Thyroid gland (tissue), 4 donors: ENCODE measurements around the gene SPOCK1.

Experiments
- POLR2A ChIP-seq, 2 donors: fragments of 450-650 bp; IDR thresholded peaks; one replicate each; pipeline ENCODE4 v1.6.1; 2017; ENCODE audit warnings: antibody characterized with exemption in 2 of 2, mild to moderate bottlenecking in 2 of 2, moderate library complexity in 1 of 2
- TF ChIP-seq, protein P1 (sequence below), 6 experiments: fragments of 200-600 bp in 3 of 6; fragments of 450-650 bp in 3 of 6; sonication (generic) in 3 of 6; IDR thresholded peaks; one replicate each; pipeline ENCODE4 v1.5.1; 2016 to 2019; ENCODE audit warnings: antibody characterized with exemption in 6 of 6, mild to moderate bottlenecking in 2 of 6, inconsistent platforms in 1 of 6, moderate library complexity in 1 of 6

DNA sequence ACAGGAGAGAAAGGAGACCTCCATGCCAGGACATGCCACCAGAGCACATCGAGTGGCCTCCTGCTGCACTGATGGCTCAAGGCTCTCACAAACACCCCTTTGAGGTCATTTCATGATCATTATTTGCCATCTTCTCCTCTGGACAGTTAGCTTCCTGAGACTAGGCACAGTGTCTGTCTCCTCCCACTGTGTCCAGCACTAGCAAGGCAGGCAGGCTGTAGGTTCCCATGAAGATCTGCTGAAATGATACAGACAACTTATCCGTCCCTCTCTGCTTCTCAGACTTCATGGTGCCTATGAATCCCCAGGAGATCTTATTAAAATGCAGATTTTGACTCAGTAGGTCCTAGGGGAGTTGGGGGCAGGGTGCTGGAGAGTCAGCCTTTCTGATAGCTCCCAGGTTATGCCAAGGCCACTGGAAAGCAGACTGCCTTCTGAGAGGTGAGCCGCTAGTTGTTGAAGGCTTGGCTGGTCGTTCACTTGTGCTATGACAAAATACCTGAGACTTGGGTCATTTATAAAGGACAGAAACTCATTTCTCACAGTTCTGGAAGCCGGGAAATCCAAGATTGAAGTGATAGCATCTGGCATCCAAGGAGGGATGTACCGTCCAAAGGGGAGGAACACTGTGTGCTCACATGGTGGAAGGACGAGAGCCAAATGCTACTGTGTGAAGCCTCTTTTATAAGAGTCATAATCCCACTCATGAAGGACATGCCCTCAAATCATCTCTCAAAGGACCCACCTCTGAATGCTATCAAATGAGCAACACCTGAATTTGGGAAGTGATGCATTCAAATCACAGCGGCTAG is 183.4 kb downstream of the SPOCK1 start:
- TF ChIP-seq, protein P1, sequence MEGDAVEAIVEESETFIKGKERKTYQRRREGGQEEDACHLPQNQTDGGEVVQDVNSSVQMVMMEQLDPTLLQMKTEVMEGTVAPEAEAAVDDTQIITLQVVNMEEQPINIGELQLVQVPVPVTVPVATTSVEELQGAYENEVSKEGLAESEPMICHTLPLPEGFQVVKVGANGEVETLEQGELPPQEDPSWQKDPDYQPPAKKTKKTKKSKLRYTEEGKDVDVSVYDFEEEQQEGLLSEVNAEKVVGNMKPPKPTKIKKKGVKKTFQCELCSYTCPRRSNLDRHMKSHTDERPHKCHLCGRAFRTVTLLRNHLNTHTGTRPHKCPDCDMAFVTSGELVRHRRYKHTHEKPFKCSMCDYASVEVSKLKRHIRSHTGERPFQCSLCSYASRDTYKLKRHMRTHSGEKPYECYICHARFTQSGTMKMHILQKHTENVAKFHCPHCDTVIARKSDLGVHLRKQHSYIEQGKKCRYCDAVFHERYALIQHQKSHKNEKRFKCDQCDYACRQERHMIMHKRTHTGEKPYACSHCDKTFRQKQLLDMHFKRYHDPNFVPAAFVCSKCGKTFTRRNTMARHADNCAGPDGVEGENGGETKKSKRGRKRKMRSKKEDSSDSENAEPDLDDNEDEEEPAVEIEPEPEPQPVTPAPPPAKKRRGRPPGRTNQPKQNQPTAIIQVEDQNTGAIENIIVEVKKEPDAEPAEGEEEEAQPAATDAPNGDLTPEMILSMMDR (IDR thresholded peaks at IDR 0.05): no peak
- no peak for TF ChIP-seq POLR2A (IDR thresholded peaks at IDR 0.05)
